ENCODE measurements around the gene CRADD.
A peak's percentile ranks its signal among the peaks of the same experiment; 100 is the strongest.
"Not testable (repeated sequence)": the region's sequence is repeated elsewhere in the genome, so short reads cannot be mapped to it uniquely, and the experiment has no call there.

CRADD gene

GRCh38 chr12:93789767-93790166, 112.6 kb downstream of the CRADD start:
- Histone ChIP-seq H3K4me3 (ENCODE audit: low read length) (no peak overlapping the region), H3K27ac (ENCODE audit: low read depth, low read length) (no peak overlapping the region), H3K27me3 (ENCODE audit: control insufficient read depth, insufficient read depth, low read length) (no peaks in the 10 kb centered on the region), H3K4me1 (ENCODE audit: control insufficient read depth, insufficient read depth, low read length) (peaks cover 17% of the 10 kb centered on the region), H3K9ac (ENCODE audit: low read length) (no peak overlapping the region), H3K36me3 (ENCODE audit: control insufficient read depth, insufficient read depth, low read length) (no peaks in the 10 kb centered on the region)

- Histone ChIP-seq H3K27me3 (ENCODE audit: control insufficient read depth, insufficient read depth, low read length) (no peaks in the 10 kb centered on the region), H3K27ac (ENCODE audit: low read depth, low read length) (no peak overlapping the region), H3K9ac (ENCODE audit: low read length) (no peak overlapping the region), H3K4me1 (ENCODE audit: control insufficient read depth, insufficient read depth, low read length) (peaks cover 8% of the 10 kb centered on the region), H3K4me3 (ENCODE audit: low read length) (no peak overlapping the region), H3K36me3 (ENCODE audit: control insufficient read depth, insufficient read depth, low read length) (no peaks in the 10 kb centered on the region)
Measured at GRCh38 chr12:93790472-93791152, 113.4 kb downstream of the CRADD start.

GRCh38 chr12:93793007-93793406, 115.8 kb downstream of the CRADD start:
- Histone ChIP-seq H3K9ac (ENCODE audit: low read length) (no peak overlapping the region), H3K27ac (ENCODE audit: low read depth, low read length) (no peak overlapping the region), H3K27me3 (ENCODE audit: control insufficient read depth, insufficient read depth, low read length) (no peaks in the 10 kb centered on the region), H3K36me3 (ENCODE audit: control insufficient read depth, insufficient read depth, low read length) (no peaks in the 10 kb centered on the region), H3K4me3 (ENCODE audit: low read length) (no peak overlapping the region), H3K4me1 (ENCODE audit: control insufficient read depth, insufficient read depth, low read length) (no peaks in the 10 kb centered on the region)

GRCh38 chr12:93793983-93794382, 116.8 kb downstream of the CRADD start:
- Histone ChIP-seq H3K9ac (ENCODE audit: low read length) (no peak overlapping the region), H3K36me3 (ENCODE audit: control insufficient read depth, insufficient read depth, low read length) (no peaks in the 10 kb centered on the region), H3K4me3 (ENCODE audit: low read length) (no peak overlapping the region), H3K4me1 (ENCODE audit: control insufficient read depth, insufficient read depth, low read length) (no peaks in the 10 kb centered on the region), H3K27me3 (ENCODE audit: control insufficient read depth, insufficient read depth, low read length) (no peaks in the 10 kb centered on the region), H3K27ac (ENCODE audit: low read depth, low read length) (no peak overlapping the region)

GRCh38 chr12:93794738-93795137, 117.6 kb downstream of the CRADD start:
- Histone ChIP-seq H3K27ac (ENCODE audit: low read depth, low read length) (no peak overlapping the region), H3K36me3 (ENCODE audit: control insufficient read depth, insufficient read depth, low read length) (no peaks in the 10 kb centered on the region), H3K9ac (ENCODE audit: low read length) (no peak overlapping the region), H3K4me3 (ENCODE audit: low read length) (no peak overlapping the region), H3K4me1 (ENCODE audit: control insufficient read depth, insufficient read depth, low read length) (no peaks in the 10 kb centered on the region), H3K27me3 (ENCODE audit: control insufficient read depth, insufficient read depth, low read length) (no peaks in the 10 kb centered on the region)

- H3K27me3 ChIP-seq (ENCODE audit: control insufficient read depth, insufficient read depth, low read length): no peaks in the 10 kb centered on the region
- H3K27ac ChIP-seq (ENCODE audit: low read depth, low read length): no peak overlapping the region
- H3K36me3 ChIP-seq (ENCODE audit: control insufficient read depth, insufficient read depth, low read length): no peaks in the 10 kb centered on the region
- no peak overlapping the region for H3K4me3 ChIP-seq (ENCODE audit: low read length)
- H3K4me1 ChIP-seq (ENCODE audit: control insufficient read depth, insufficient read depth, low read length): no peaks in the 10 kb centered on the region
- no peak overlapping the region for H3K9ac ChIP-seq (ENCODE audit: low read length)
Measured at GRCh38 chr12:93795352-93795751, 118.2 kb downstream of the CRADD start.

GRCh38 chr12:93796729-93797128, 119.6 kb downstream of the CRADD start:
- H3K27ac ChIP-seq (ENCODE audit: low read depth, low read length): no peak overlapping the region
- H3K4me1 ChIP-seq (ENCODE audit: control insufficient read depth, insufficient read depth, low read length): no peaks in the 10 kb centered on the region
- no peak overlapping the region for H3K4me3 ChIP-seq (ENCODE audit: low read length)
- H3K9ac ChIP-seq (ENCODE audit: low read length): no peak overlapping the region
- no peaks in the 10 kb centered on the region for H3K36me3 ChIP-seq (ENCODE audit: control insufficient read depth, insufficient read depth, low read length)
- no peaks in the 10 kb centered on the region for H3K27me3 ChIP-seq (ENCODE audit: control insufficient read depth, insufficient read depth, low read length)

GRCh38 chr12:93798279-93799151, 121.3 kb downstream of the CRADD start:
- no peak overlapping the region for H3K27ac ChIP-seq (ENCODE audit: low read depth, low read length)
- H3K36me3 ChIP-seq (ENCODE audit: control insufficient read depth, insufficient read depth, low read length): no peaks in the 10 kb centered on the region
- H3K9ac ChIP-seq (ENCODE audit: low read length): no peak overlapping the region
- peaks cover 10% of the 10 kb centered on the region for H3K4me1 ChIP-seq (ENCODE audit: control insufficient read depth, insufficient read depth, low read length)
- H3K4me3 ChIP-seq (ENCODE audit: low read length): no peak overlapping the region
- H3K27me3 ChIP-seq (ENCODE audit: control insufficient read depth, insufficient read depth, low read length): no peaks in the 10 kb centered on the region

- peaks cover 14% of the 10 kb centered on the region for H3K4me1 ChIP-seq (ENCODE audit: control insufficient read depth, insufficient read depth, low read length)
- H3K4me3 ChIP-seq (ENCODE audit: low read length); H3K9ac ChIP-seq (ENCODE audit: low read length); H3K27me3 ChIP-seq (ENCODE audit: control insufficient read depth, insufficient read depth, low read length); H3K27ac ChIP-seq (ENCODE audit: low read depth, low read length); H3K36me3 ChIP-seq (ENCODE audit: control insufficient read depth, insufficient read depth, low read length): not testable (repeated sequence)
Measured at GRCh38 chr12:93801666-93802065, 124.5 kb downstream of the CRADD start.

- no peaks in the 10 kb centered on the region for H3K36me3 ChIP-seq (ENCODE audit: control insufficient read depth, insufficient read depth, low read length)
- H3K9ac ChIP-seq (ENCODE audit: low read length): no peak overlapping the region
- no peak overlapping the region for H3K4me3 ChIP-seq (ENCODE audit: low read length)
- peaks cover 14% of the 10 kb centered on the region for H3K4me1 ChIP-seq (ENCODE audit: control insufficient read depth, insufficient read depth, low read length)
- no peaks in the 10 kb centered on the region for H3K27me3 ChIP-seq (ENCODE audit: control insufficient read depth, insufficient read depth, low read length)
- H3K27ac ChIP-seq (ENCODE audit: low read depth, low read length): peak overlapping the region; percentile 79
Measured at GRCh38 chr12:93802293-93802692, 125.1 kb downstream of the CRADD start.

GRCh38 chr12:93802698-93803423, 125.7 kb downstream of the CRADD start:
- H3K27me3 ChIP-seq (ENCODE audit: control insufficient read depth, insufficient read depth, low read length): no peaks in the 10 kb centered on the region
- H3K4me3 ChIP-seq (ENCODE audit: low read length): no peak overlapping the region
- no peak overlapping the region for H3K9ac ChIP-seq (ENCODE audit: low read length)
- peaks cover 14% of the 10 kb centered on the region for H3K4me1 ChIP-seq (ENCODE audit: control insufficient read depth, insufficient read depth, low read length)
- H3K36me3 ChIP-seq (ENCODE audit: control insufficient read depth, insufficient read depth, low read length): no peaks in the 10 kb centered on the region
- peak overlapping the region; percentile 79 for H3K27ac ChIP-seq (ENCODE audit: low read depth, low read length)

GRCh38 chr12:93803424-93803807, 126.2 kb downstream of the CRADD start:
- Histone ChIP-seq H3K4me1 (ENCODE audit: control insufficient read depth, insufficient read depth, low read length) (peaks cover 14% of the 10 kb centered on the region), H3K27me3 (ENCODE audit: control insufficient read depth, insufficient read depth, low read length) (no peaks in the 10 kb centered on the region), H3K36me3 (ENCODE audit: control insufficient read depth, insufficient read depth, low read length) (no peaks in the 10 kb centered on the region), H3K9ac (ENCODE audit: low read length) (no peak overlapping the region), H3K4me3 (ENCODE audit: low read length) (no peak overlapping the region), H3K27ac (ENCODE audit: low read depth, low read length) (peak overlapping the region; percentile 79)
